A549 (cell line): ENCODE measurements around the gene GIT1. TPM values are rescaled to one million over a fixed set of nuclear protein-coding genes. Genes with fewer than 3 reads are reported as not detected.

ENCODE experiments used
- ATAC-seq, 2 experiments: fragments of 200-7000 bp in 1 of 2; fragments of >200 bp in 1 of 2; cut with Nextera tagmentation in 1 of 2; cut with Tn5 transposase in 1 of 2; 3 replicates each; pipeline versions ENCODE4 v1.8.0 to v1.9.1; 2018 to 2020; ENCODE audit warnings: mild to moderate bottlenecking in 1 of 2, moderate library complexity in 1 of 2
- CTCF ChIA-PET: fragments of 300-600 bp; sonication (Branson Sonifier 250); formaldehyde crosslinking; extraction: SDS; loops from one replicate; lab custom pipeline; 2021; ENCODE audit warnings: antibody characterized with exemption, inconsistent platforms; lab: Yijun Ruan, JAX
- POLR2A ChIA-PET: fragments of 350-600 bp; formaldehyde crosslinking; extraction: SDS; loops from one replicate; lab custom pipeline; 2021; ENCODE audit warnings: antibody characterized with exemption, inconsistent platforms; lab: Yijun Ruan, JAX
- DNase-seq, 2 experiments: peaks; one replicate each; pipeline versions ENCODE4 v3.0.0 to v3.0.0-alpha.2; 2011 to 2016; ENCODE audit warnings: low read depth in 1 of 2, low spot score in 1 of 2
- FAIRE-seq: peaks from 2 replicates; lab custom pipeline; 2011; peaks lifted over from hg19 to GRCh38; lab: Jason Lieb, UNC
- H3K27ac ChIP-seq, 2 experiments: fragments of >200 bp; sonication (Bioruptor Twin); formaldehyde crosslinking; 3 replicates each; pipeline ENCODE4 v1.5.1; 2016 to 2017
- H3K4me1 ChIP-seq: fragments of >200 bp; sonication (Bioruptor Twin); formaldehyde crosslinking; 3 replicates; pipeline ENCODE4 v1.6.1; 2016
- H3K4me2 ChIP-seq: fragments of >200 bp; sonication (Bioruptor Twin); formaldehyde crosslinking; 3 replicates; pipeline ENCODE4 v1.6.1; 2016
- H3K4me3 ChIP-seq: fragments of >200 bp; sonication (Bioruptor Twin); formaldehyde crosslinking; 3 replicates; pipeline ENCODE4 v1.5.1; 2016
- H3K9me3 ChIP-seq: fragments of >200 bp; sonication (Bioruptor Twin); formaldehyde crosslinking; 3 replicates; pipeline ENCODE4 v1.6.1; 2016
- BHLHE40 ChIP-seq: IDR thresholded peaks from 2 replicates; pipeline ENCODE4 v1.6.1; 2012; ENCODE audit warnings: low read depth, low read length, inconsistent platforms
- CBX8 ChIP-seq: fragments of 200-600 bp; sonication (generic); IDR thresholded peaks from 2 replicates; pipeline ENCODE4 v1.6.1; 2016
- E2F6 ChIP-seq: IDR thresholded peaks from 2 replicates; pipeline ENCODE4 v1.6.1; 2012; ENCODE audit warnings: low read depth, borderline replicate concordance
- HOXA7 ChIP-seq: fragments of 250-450 bp; sonication (Bioruptor Pico); IDR thresholded peaks from 2 replicates; pipeline ENCODE4 v1.5.0; 2020; ENCODE audit warnings: mild to moderate bottlenecking, moderate library complexity
- JUNB ChIP-seq: fragments of >200 bp; sonication (Bioruptor Twin); formaldehyde crosslinking; IDR thresholded peaks from 2 replicates; pipeline ENCODE4 v1.6.1; 2016
- KDM1A ChIP-seq: fragments of 200-600 bp; sonication (generic); IDR thresholded peaks from 2 replicates; pipeline ENCODE4 v1.6.1; 2016; ENCODE audit warnings: low read depth, mild to moderate bottlenecking
- MAFK ChIP-seq: fragments of 450-650 bp; IDR thresholded peaks from 2 replicates; pipeline ENCODE4 v1.6.1; 2014; ENCODE audit not compliant: partially characterized antibody
- NFE2L2 ChIP-seq: fragments of 150-350 bp; conservative IDR thresholded peaks from 2 replicates; pipeline ENCODE4 v1.6.1; 2014; ENCODE audit warnings: low read length
- NPAS2 ChIP-seq: fragments of 250-450 bp; sonication (Bioruptor Pico); IDR thresholded peaks from 2 replicates; pipeline ENCODE4 v1.8.0; 2022; ENCODE audit warnings: mild to moderate bottlenecking, moderate library complexity, borderline replicate concordance
- NR3C1 ChIP-seq: fragments of >200 bp; sonication (Bioruptor Twin); formaldehyde crosslinking; IDR thresholded peaks from 3 replicates; pipeline ENCODE4 v1.6.1; 2017
- PHF8 ChIP-seq: fragments of 200-600 bp; sonication (generic); IDR thresholded peaks from 2 replicates; pipeline ENCODE4 v1.6.1; 2016; ENCODE audit warnings: low read depth, mild to moderate bottlenecking, antibody characterized with exemption, moderate library complexity, borderline replicate concordance
- POLR2AphosphoS2 ChIP-seq: conservative IDR thresholded peaks from 2 replicates; pipeline ENCODE4 v1.6.1; 2012; ENCODE audit warnings: low read length, improper control_type of control experiment, inconsistent platforms
- RNF2 ChIP-seq: fragments of 200-600 bp; sonication (generic); IDR thresholded peaks from 2 replicates; pipeline ENCODE4 v1.6.1; 2016; ENCODE audit warnings: low read depth, mild to moderate bottlenecking, antibody characterized with exemption, moderate library complexity, borderline replicate concordance
- TFCP2L1 ChIP-seq: fragments of 250-450 bp; sonication (Bioruptor Pico); IDR thresholded peaks from 2 replicates; pipeline ENCODE4 v1.5.0; 2021; ENCODE audit warnings: mild to moderate bottlenecking
- ZFP36 ChIP-seq: fragments of 450-650 bp; IDR thresholded peaks from 2 replicates; pipeline ENCODE4 v1.6.1; 2014; ENCODE audit warnings: borderline replicate concordance; ENCODE audit not compliant: partially characterized antibody
- ZSCAN20 ChIP-seq: fragments of 250-450 bp; sonication (Bioruptor Pico); IDR thresholded peaks from 2 replicates; pipeline ENCODE4 v1.8.0; 2022; ENCODE audit warnings: mild to moderate bottlenecking, moderate library complexity
- WGBS: methylation state at CpG from one replicate; pipeline ENCODE4 v1.1.6; 2017; ENCODE audit errors: missing lambda C conversion rate; 5-methylcytosine and 5-hydroxymethylcytosine counted together
- polyA plus RNA-seq, 4 experiments: library from polyadenylated mRNA; depleted of rRNA in 3 of 4; stranded (reverse); fragments of >200 nt; fragmentation: RNase III in 1 of 4; extraction: RNeasy Plus Mini Kit Qiagen cat#74134 plus additional on column Dnase treatment in 1 of 4; gene quantifications; 2 replicates in 3 of 4; 3 replicates in 1 of 4; pipeline ENCODE4 v1.2.3, GENCODE V29; 2011 to 2017
- TF ChIP-seq, protein P1 (sequence below): fragments of 250-450 bp; sonication (Bioruptor Pico); IDR thresholded peaks from 2 replicates; pipeline ENCODE4 v1.5.0; 2021; ENCODE audit warnings: mild to moderate bottlenecking, moderate library complexity, borderline replicate concordance
- TF ChIP-seq, protein P2 (sequence below): fragments of 250-450 bp; sonication (Bioruptor Pico); IDR thresholded peaks from 2 replicates; pipeline ENCODE4 v1.5.0; 2020; ENCODE audit warnings: low read depth, mild to moderate bottlenecking, moderate library complexity

Gene GIT1
- polyA plus RNA-seq, 2 of the 4 experiments (the other 2 are of a cell fraction), result 47.8 to 53.0 TPM

- Histone ChIP-seq H3K4me1 (peaks cover 29% of the 10 kb centered on the region), H3K4me3 (no peak overlapping the region), H3K9me3 (no peaks in the 10 kb centered on the region)
- FAIRE-seq (peak; percentile 98), ATAC-seq (no peak)
- no peak for TF ChIP-seq HOXA7 (CRISPR knock-in tag)
- TF ChIP-seq, all 56 proteins: peak for 0
- peak overlapping the region; percentile 41 for H3K4me2 ChIP-seq
- DNase-seq, result no peak
- ChIA-PET CTCF (interaction anchor here (1.1 to 2.3 kb wide), 8 partner anchors 8 to 179 kb away, joined by 3 to 9 read pairs (median 4); no protein-coding TSS in a partner anchor), POLR2A (no interaction called here)
- WGBS, result 43% methylated on average over 5 of the region's 5 CpGs
- peak overlapping the region in 1 of 2 experiments; percentile 5; a peak in 2 of 6 replicates for H3K27ac ChIP-seq
Observed at GRCh38 chr17:29549177-29549923, 40.1 kb downstream of the GIT1 start.

DNA sequence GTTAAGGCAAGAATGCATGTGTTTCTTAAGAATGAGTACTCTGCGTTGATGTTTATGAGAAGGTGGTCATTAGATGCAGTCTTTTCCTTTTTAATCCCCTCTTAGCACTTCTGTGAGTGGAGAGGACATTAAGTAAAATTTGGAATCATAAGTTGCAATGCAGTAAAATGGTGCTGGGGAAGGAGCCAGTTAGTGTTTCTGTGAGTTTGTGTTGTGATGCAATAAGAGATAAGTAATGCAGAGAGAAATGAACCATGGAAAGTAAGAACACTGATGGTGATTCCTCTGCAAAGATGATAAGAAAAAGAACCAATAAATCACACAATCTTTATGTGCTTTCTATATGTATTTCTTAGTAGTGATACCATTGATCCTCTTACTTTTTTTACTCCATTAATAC lies 42.6 kb downstream of the GIT1 start:
- no peak overlapping the region for H3K4me3 ChIP-seq
- CTCF ChIA-PET, result interaction anchor here (3.0 to 3.1 kb wide), 2 partner anchors 10 to 20 kb away, joined by 11 to 15 read pairs; partner anchors contain the start of gene ABHD15
- WGBS, result 91% methylated on average over 1 of the region's 1 CpG
- peaks cover 29% of the 10 kb centered on the region for H3K4me1 ChIP-seq
- no peak for ATAC-seq
- H3K4me2 ChIP-seq, result no peak overlapping the region
- peak; percentile 61 for FAIRE-seq
- TF ChIP-seq POLR2AphosphoS2, result no peak
- TF ChIP-seq BHLHE40, result no peak
- TF ChIP-seq KDM1A, result no peak
- no peak for TF ChIP-seq JUNB
- no peak for TF ChIP-seq ZSCAN20 (CRISPR knock-in tag)
- TF ChIP-seq NR3C1, result no peak
- TF ChIP-seq ZFP36, result no peak
- no peak for TF ChIP-seq NPAS2 (CRISPR knock-in tag)
- TF ChIP-seq, protein P1, sequence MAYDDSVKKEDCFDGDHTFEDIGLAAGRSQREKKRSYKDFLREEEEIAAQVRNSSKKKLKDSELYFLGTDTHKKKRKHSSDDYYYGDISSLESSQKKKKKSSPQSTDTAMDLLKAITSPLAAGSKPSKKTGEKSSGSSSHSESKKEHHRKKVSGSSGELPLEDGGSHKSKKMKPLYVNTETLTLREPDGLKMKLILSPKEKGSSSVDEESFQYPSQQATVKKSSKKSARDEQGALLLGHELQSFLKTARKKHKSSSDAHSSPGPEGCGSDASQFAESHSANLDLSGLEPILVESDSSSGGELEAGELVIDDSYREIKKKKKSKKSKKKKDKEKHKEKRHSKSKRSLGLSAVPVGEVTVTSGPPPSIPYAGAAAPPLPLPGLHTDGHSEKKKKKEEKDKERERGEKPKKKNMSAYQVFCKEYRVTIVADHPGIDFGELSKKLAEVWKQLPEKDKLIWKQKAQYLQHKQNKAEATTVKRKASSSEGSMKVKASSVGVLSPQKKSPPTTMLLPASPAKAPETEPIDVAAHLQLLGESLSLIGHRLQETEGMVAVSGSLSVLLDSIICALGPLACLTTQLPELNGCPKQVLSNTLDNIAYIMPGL (CRISPR knock-in tag), result no peak
- TF ChIP-seq TFCP2L1 (CRISPR knock-in tag), result no peak
- no peak for TF ChIP-seq PHF8
- TF ChIP-seq E2F6, result no peak
- no peak for TF ChIP-seq CBX8
- TF ChIP-seq, protein P2, sequence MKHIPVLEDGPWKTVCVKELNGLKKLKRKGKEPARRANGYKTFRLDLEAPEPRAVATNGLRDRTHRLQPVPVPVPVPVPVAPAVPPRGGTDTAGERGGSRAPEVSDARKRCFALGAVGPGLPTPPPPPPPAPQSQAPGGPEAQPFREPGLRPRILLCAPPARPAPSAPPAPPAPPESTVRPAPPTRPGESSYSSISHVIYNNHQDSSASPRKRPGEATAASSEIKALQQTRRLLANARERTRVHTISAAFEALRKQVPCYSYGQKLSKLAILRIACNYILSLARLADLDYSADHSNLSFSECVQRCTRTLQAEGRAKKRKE (CRISPR knock-in tag), result no peak
- TF ChIP-seq, all 56 proteins: peak for 0
- Histone ChIP-seq H3K9me3 (no peaks in the 10 kb centered on the region), H3K27ac (no peak overlapping the region)
- no peak for DNase-seq
- POLR2A ChIA-PET, result no interaction called here

DNA sequence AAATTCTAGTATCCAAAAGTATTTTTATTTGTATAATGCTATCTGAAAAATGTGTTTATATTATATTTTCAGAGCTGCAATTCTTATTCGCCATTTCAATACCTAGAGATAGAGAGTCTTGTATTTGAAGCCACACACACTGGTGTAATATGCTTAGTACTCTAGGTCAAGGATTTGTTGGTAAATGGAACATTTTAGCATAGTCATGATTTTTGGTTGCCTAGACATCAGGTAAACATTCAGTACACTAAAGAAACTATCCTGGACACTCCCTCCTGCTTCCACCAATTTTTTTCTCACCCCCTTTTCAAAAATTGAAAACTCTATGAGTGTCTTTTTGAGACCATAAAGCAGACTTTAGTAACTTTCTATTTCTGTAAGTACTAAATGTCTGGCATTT lies 43.4 kb downstream of the GIT1 start:
- DNase-seq, result peak; percentile 34 to 67
- peak; percentile 59 to 80; a peak in 4 of 6 replicates for ATAC-seq
- no peak overlapping the region for H3K4me3 ChIP-seq
- H3K4me1 ChIP-seq, result peaks cover 29% of the 10 kb centered on the region
- no peak overlapping the region for H3K27ac ChIP-seq
- FAIRE-seq, result peak; percentile 7
- CTCF ChIA-PET, result interaction anchor here (0.8 to 3.1 kb wide), 5 partner anchors 9 to 194 kb away, joined by 4 to 15 read pairs (median 11); partner anchors contain the start of gene ABHD15
- TF ChIP-seq MAFK (peak; percentile 97), NFE2L2 (peak; percentile 79), RNF2 (no peak)
- TF ChIP-seq, all 56 proteins: peak for 2
- POLR2A ChIA-PET, result no interaction called here
- Histone ChIP-seq H3K4me2 (0 out of 3 replicates have a peak overlapping the region, but pooled peaks have one; percentile 12), H3K9me3 (no peaks in the 10 kb centered on the region)
- WGBS, result 85% methylated on average over 1 of the region's 1 CpG
